Ovary (tissue), 9 donors: ENCODE measurements around the gene LPCAT1. TPM values are rescaled to one million over a fixed set of nuclear protein-coding genes. Genes with fewer than 3 reads are reported as not detected.

Experiments used
- DNase-seq, 5 donors: peaks; one replicate each; pipeline ENCODE4 v3.0.0-alpha.2; 2019 to 2020
- H3K27ac ChIP-seq, 2 donors: fragments of 200-600 bp; one replicate each; pipeline versions ENCODE4 v1.5.1 to v1.8.0; 2019 to 2022
- H3K27me3 ChIP-seq: fragments of 200-600 bp; one replicate; pipeline ENCODE4 v1.8.0; 2022
- H3K36me3 ChIP-seq: fragments of 200-600 bp; sonication (generic); one replicate; pipeline ENCODE4 v1.5.1; 2019
- H3K4me1 ChIP-seq: one replicate; pipeline ENCODE4 v1.8.1; 2013; ENCODE audit warnings: mild to moderate bottlenecking, moderate library complexity; ENCODE audit not compliant: insufficient read depth
- H3K4me3 ChIP-seq: fragments of 200-600 bp; sonication (generic); one replicate; pipeline ENCODE4 v1.5.1; 2017
- H3K9me3 ChIP-seq, 2 donors: fragments of 200-600 bp in 1 of 2; sonication (generic) in 1 of 2; one replicate each; pipeline versions ENCODE4 v1.5.1 to v1.8.1; 2013 to 2019; ENCODE audit warnings: mild to moderate bottlenecking in 1 of 2, moderate library complexity in 1 of 2
- EP300 ChIP-seq: sonication (generic); formaldehyde crosslinking; IDR thresholded peaks from one replicate; pipeline ENCODE4 v1.6.1; 2017; ENCODE audit warnings: antibody characterized with exemption
- POLR2A ChIP-seq: fragments of 450-650 bp; IDR thresholded peaks from one replicate; pipeline ENCODE4 v1.6.1; 2017; ENCODE audit warnings: antibody characterized with exemption, mild to moderate bottlenecking, moderate library complexity
- WGBS, 3 donors: extraction: QIAGEN DNeasy Blood & Tissue Kit in 1 of 3; methylation state at CpG; one replicate each; pipeline versions ENCODE4 v1.1.5 to v1.1.7; 2013 to 2017; 5-methylcytosine and 5-hydroxymethylcytosine counted together
- intact Hi-C, 4 donors: fragments of 100-400 bp; cut with DNase I; formaldehyde crosslinking; loops; one replicate each; pipeline versions ENCODE4 v1.11.0 to v1.15.1; 2022 to 2023
- polyA plus RNA-seq, 2 donors: library from polyadenylated mRNA; stranded (reverse); fragments of 200-250 nt in 1 of 2; fragments of 350-450 nt in 1 of 2; fragmentation: Illumina TruSeq in 1 of 2; extraction: RNeasy Lipid Tissue Mini Kit (QIAGEN cat#74804) in 1 of 2; gene quantifications; one replicate each; pipeline ENCODE4 v1.2.3, GENCODE V29; 2013 to 2014
- total RNA-seq, 7 donors: library from RNA; depleted of rRNA in 2 of 7; stranded (reverse); fragments of >200 nt in 2 of 7; fragmentation: NEBNext Ultra II Directional in 3 of 7; extraction: Animal tissue kit (Norgen Biotek cat#: 25700) in 3 of 7; gene quantifications; one replicate each; pipeline versions ENCODE4 v1.1.0 to v1.2.4, GENCODE V29; 2016 to 2023
- TF ChIP-seq, protein P1 (sequence below), 3 donors: fragments of 450-650 bp in 2 of 3; fragments of 200-600 bp in 1 of 3; IDR thresholded peaks; one replicate each; pipeline versions ENCODE4 v1.5.1 to v1.8.0; 2016 to 2022; ENCODE audit warnings: antibody characterized with exemption in 3 of 3, mild to moderate bottlenecking in 1 of 3
- donor health status: DM: no; HTN: no; CAD: no; lungs with moderate emphysema.
- donor health status: DM: no; HTN: no; CAD: no.
- donor health status: Bipolar disorder and iron deficiency.
- donor health status: DM: yes; HTN: yes; CAD: no.
- donor health status: DM: no; HTN: no; CAD: no.
- donor health status: DM: yes; HTN: yes; CAD: no.

Gene LPCAT1
- total and polyA plus RNA-seq, 9 donors: 13.0 to 57.1 (median 25.3) TPM

DNA sequence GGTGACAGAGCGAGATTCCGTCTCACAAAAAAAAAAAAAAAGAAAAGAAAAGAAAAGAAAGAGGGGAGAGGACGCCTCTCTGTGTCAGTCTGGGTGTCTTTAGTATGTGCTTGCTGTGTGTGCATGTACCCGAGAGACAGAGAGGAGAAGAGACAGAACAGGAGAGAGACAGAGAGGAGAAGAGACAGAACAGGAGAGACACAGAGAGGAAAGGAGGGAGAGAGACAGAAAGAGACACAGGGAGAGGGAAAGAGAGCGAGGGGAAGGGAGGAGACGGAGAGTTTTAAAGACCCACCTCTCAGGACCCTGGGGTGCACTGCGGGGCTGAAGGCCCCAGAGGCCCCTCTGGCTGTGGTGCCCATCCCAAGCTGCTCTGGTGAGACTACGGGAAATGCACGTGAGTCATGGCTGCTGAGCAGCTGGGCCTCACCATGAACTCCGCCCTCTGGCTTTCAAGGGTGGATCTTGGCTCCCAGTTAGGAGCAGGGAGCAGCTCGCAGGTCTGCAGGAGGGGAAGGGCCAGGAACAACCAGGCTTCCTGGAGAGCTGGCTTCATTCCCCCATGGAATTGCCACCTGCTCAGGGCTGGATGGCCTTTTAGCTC is 86.4 kb downstream of the LPCAT1 start:
- no peak overlapping the region for H3K4me3 ChIP-seq
- TF ChIP-seq POLR2A: no peak
- TF ChIP-seq, protein P1, sequence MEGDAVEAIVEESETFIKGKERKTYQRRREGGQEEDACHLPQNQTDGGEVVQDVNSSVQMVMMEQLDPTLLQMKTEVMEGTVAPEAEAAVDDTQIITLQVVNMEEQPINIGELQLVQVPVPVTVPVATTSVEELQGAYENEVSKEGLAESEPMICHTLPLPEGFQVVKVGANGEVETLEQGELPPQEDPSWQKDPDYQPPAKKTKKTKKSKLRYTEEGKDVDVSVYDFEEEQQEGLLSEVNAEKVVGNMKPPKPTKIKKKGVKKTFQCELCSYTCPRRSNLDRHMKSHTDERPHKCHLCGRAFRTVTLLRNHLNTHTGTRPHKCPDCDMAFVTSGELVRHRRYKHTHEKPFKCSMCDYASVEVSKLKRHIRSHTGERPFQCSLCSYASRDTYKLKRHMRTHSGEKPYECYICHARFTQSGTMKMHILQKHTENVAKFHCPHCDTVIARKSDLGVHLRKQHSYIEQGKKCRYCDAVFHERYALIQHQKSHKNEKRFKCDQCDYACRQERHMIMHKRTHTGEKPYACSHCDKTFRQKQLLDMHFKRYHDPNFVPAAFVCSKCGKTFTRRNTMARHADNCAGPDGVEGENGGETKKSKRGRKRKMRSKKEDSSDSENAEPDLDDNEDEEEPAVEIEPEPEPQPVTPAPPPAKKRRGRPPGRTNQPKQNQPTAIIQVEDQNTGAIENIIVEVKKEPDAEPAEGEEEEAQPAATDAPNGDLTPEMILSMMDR (IDR thresholded peaks at IDR 0.05): no peak
- TF ChIP-seq EP300: no peak
- H3K27me3 ChIP-seq: no peaks in the 10 kb centered on the region
- intact Hi-C loops: loop anchor here in 1 of 4 donors (10.0 kb wide), 1 partner anchor 587 kb away; no protein-coding TSS in a partner anchor
- no peaks in the 10 kb centered on the region for H3K36me3 ChIP-seq
- H3K9me3 ChIP-seq: no peaks in the 10 kb centered on the region
- H3K27ac ChIP-seq: no peak overlapping the region
- WGBS, 3 donors: 54 to 55% (median 55%) methylated on average over 11 of the region's 11 CpGs
- no peaks in the 10 kb centered on the region for H3K4me1 ChIP-seq
- DNase-seq: no peak

DNA sequence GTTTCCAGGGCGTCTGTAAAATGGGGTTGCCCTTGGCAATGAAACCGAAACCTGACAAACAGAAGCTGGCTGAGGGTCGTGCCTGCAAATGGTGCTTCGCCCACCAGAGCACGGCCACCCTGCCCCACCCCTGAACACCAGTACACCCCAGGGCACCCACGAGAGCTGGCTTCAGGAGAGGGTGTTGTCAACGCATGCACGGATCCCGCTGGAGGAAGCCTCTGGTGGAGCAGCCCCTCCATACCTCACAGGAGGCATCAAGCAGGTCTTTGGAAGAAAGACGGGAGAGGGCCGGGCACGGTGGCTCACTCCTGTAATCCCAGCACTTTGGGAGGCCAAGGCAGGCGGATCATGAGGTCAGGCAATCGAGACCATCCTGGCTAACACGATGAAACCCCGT is 87.1 kb downstream of the LPCAT1 start:
- H3K9me3 ChIP-seq: no peaks in the 10 kb centered on the region
- H3K27ac ChIP-seq: no peak overlapping the region
- TF ChIP-seq, protein P1 (IDR thresholded peaks at IDR 0.05): no peak
- TF ChIP-seq POLR2A (no peak), EP300 (no peak)
- no peak for DNase-seq
- no peaks in the 10 kb centered on the region for H3K4me1 ChIP-seq
- H3K4me3 ChIP-seq: no peak overlapping the region
- no peaks in the 10 kb centered on the region for H3K27me3 ChIP-seq
- no peaks in the 10 kb centered on the region for H3K36me3 ChIP-seq
- intact Hi-C loops: loop anchor here in 1 of 4 donors (10.0 kb wide), 1 partner anchor 588 kb away; no protein-coding TSS in a partner anchor
- WGBS, 3 donors: 86 to 89% (median 87%) methylated on average over 16 of the region's 16 CpGs

DNA sequence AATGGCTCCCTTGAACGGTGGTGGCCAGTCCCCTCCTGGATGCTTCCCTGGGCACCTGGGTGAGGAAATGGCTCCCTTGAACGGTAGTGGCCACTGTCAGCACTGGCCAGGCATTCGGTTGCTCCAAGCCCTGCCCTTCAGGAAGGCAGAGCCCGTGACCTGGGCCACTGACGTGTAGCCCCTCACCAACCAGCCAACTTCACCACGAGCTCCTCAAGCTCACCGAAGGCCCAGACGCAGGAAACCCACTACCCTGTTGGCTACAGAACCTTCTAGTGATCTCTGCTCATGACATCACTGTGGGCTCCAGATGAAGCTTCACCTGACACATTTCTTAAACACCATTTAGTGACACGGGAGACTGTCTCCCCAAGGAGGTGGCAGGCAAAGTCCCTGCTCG is 87.7 kb downstream of the LPCAT1 start:
- H3K4me1 ChIP-seq: no peaks in the 10 kb centered on the region
- H3K27me3 ChIP-seq: no peaks in the 10 kb centered on the region
- WGBS, 3 donors: 79 to 86% (median 81%) methylated on average over 10 of the region's 10 CpGs
- H3K4me3 ChIP-seq: no peak overlapping the region
- H3K36me3 ChIP-seq: no peaks in the 10 kb centered on the region
- no peaks in the 10 kb centered on the region for H3K9me3 ChIP-seq
- TF ChIP-seq POLR2A: no peak
- no peak for TF ChIP-seq EP300
- TF ChIP-seq, protein P1 (IDR thresholded peaks at IDR 0.05): no peak
- no peak overlapping the region for H3K27ac ChIP-seq
- DNase-seq: no peak
- intact Hi-C loops: loop anchor here in 1 of 4 donors (10.0 kb wide), 1 partner anchor 589 kb away; no protein-coding TSS in a partner anchor

DNA sequence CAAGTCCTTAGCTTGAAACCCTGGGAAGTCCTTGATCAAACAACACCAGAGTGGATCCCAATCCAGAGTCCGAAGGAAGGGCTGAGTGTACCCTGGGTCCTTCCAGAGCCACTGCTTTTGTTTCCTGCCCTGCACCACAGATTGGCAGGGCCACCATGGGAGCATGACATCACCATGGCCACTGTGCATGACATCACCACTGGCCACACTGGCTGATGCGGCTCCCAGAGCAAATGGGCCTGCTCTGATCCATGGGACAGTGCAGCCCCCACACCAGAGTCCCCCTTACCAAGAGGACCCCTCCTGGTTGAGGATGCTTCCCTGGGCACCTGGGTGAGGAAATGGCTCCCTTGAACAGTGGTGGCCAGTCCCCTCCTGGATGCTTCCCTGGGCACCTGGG is 88.4 kb downstream of the LPCAT1 start:
- no peak overlapping the region for H3K27ac ChIP-seq
- intact Hi-C loops: loop anchor here in 1 of 4 donors (10.0 kb wide), 1 partner anchor 589 kb away; no protein-coding TSS in a partner anchor
- no peaks in the 10 kb centered on the region for H3K36me3 ChIP-seq
- H3K9me3 ChIP-seq: peaks cover 0 to under 1% of the 10 kb centered on the region in 2 donors
- DNase-seq: no peak
- TF ChIP-seq, protein P1 (IDR thresholded peaks at IDR 0.05): no peak
- no peak for TF ChIP-seq POLR2A
- TF ChIP-seq EP300: no peak
- no peaks in the 10 kb centered on the region for H3K27me3 ChIP-seq
- no peaks in the 10 kb centered on the region for H3K4me1 ChIP-seq
- no peak overlapping the region for H3K4me3 ChIP-seq
- 85 to 93% (median 92%) methylated on average over 1 to 2 of the region's 2 CpGs for WGBS, 3 donors
